HepG2 (cell line): ENCODE measurements around the gene BOLL. TPM values are rescaled to one million over a fixed set of nuclear protein-coding genes. Genes with fewer than 3 reads are reported as not detected.

Experiments used
- polyA plus RNA-seq, 8 experiments: library from polyadenylated mRNA; depleted of rRNA in 3 of 8; stranded (reverse) in 7 of 8; unstranded in 1 of 8; fragments of >200 nt; fragmentation: Illumina TruSeq in 4 of 8; extraction: Trizol in 4 of 8; gene quantifications; 2 replicates each; pipeline versions ENCODE4 v1.2.1 to v1.2.3, GENCODE V29; 2011 to 2016; ENCODE audit warnings: low read depth in 4 of 8, missing spikeins in 1 of 8, mixed read lengths in 1 of 8; ENCODE audit not compliant: insufficient read depth in 1 of 8
- total RNA-seq, 5 experiments: library from RNA; depleted of rRNA; stranded (reverse); fragments of >200 nt; fragmentation: Illumina TruSeq; extraction: Trizol; gene quantifications; 2 replicates each; pipeline ENCODE4 v1.2.3, GENCODE V29; 2016; ENCODE audit warnings: low read depth in 1 of 5

Gene BOLL
- total and polyA plus RNA-seq, 2 of the 13 experiments (the other 11 are each of a cell fraction or from before 2014, with no cell fraction given): not detected

Other genes starting within 250 kb of the BOLL start
- gene RFTN2, start 109.7 kb downstream of the BOLL start, total RNA-seq (2016; rRNA removed; fragmentation: Illumina TruSeq; extraction: Trizol): not detected in 2 replicates
- not detected in 2 replicates for gene RFTN2, start 109.7 kb downstream of the BOLL start, polyA plus RNA-seq (2011; rRNA removed)
- 16.2 and 19.5 TPM in 2 replicates for gene MARS2, start 80.0 kb downstream of the BOLL start, total RNA-seq (2016; rRNA removed; fragmentation: Illumina TruSeq; extraction: Trizol)
- gene MARS2, start 80.0 kb downstream of the BOLL start, polyA plus RNA-seq (2011; rRNA removed): 6.9 and 7.7 TPM in 2 replicates
- gene PLCL1, start 19.3 kb upstream of the BOLL start, total RNA-seq (2016; rRNA removed; fragmentation: Illumina TruSeq; extraction: Trizol): not detected in 2 replicates
- gene PLCL1, start 19.3 kb upstream of the BOLL start, polyA plus RNA-seq (2011; rRNA removed): not detected in 2 replicates